Measurements from ENCODE around the gene CDK14.

DNA sequence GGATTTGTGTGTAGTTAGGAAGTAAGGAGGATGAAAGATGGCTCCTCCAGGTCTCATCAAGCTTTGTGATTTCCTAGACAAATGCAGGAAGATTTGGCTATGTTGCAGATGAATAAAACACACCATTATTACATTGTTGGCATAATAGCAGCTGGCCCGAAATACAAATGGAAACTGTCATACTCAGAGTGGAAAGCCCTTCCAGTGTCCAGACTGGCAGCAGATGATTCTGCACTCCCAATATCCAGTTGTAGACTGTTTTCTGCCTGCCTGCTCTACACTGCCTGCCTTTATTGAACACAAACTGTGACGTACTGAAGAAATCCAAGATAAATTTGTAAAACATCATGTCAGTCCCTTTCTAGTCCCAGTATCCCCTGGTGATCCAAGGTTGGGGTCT is 568.4 kb downstream of the CDK14 start:
- TF ChIP-seq EP300 (IDR thresholded peaks at IDR 0.05; ENCODE audit: borderline replicate concordance) (no peak), CREB1 (IDR thresholded peaks at IDR 0.05; ENCODE audit: low read depth) (no peak), YY1 (IDR thresholded peaks at IDR 0.05; ENCODE audit: low read depth) (no peak)
- TF ChIP-seq, protein P1, sequence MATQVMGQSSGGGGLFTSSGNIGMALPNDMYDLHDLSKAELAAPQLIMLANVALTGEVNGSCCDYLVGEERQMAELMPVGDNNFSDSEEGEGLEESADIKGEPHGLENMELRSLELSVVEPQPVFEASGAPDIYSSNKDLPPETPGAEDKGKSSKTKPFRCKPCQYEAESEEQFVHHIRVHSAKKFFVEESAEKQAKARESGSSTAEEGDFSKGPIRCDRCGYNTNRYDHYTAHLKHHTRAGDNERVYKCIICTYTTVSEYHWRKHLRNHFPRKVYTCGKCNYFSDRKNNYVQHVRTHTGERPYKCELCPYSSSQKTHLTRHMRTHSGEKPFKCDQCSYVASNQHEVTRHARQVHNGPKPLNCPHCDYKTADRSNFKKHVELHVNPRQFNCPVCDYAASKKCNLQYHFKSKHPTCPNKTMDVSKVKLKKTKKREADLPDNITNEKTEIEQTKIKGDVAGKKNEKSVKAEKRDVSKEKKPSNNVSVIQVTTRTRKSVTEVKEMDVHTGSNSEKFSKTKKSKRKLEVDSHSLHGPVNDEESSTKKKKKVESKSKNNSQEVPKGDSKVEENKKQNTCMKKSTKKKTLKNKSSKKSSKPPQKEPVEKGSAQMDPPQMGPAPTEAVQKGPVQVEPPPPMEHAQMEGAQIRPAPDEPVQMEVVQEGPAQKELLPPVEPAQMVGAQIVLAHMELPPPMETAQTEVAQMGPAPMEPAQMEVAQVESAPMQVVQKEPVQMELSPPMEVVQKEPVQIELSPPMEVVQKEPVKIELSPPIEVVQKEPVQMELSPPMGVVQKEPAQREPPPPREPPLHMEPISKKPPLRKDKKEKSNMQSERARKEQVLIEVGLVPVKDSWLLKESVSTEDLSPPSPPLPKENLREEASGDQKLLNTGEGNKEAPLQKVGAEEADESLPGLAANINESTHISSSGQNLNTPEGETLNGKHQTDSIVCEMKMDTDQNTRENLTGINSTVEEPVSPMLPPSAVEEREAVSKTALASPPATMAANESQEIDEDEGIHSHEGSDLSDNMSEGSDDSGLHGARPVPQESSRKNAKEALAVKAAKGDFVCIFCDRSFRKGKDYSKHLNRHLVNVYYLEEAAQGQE (IDR thresholded peaks at IDR 0.05; ENCODE audit: low read depth): no peak
- TF ChIP-seq, protein P2, sequence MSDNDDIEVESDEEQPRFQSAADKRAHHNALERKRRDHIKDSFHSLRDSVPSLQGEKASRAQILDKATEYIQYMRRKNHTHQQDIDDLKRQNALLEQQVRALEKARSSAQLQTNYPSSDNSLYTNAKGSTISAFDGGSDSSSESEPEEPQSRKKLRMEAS (IDR thresholded peaks at IDR 0.05): no peak
